A549 treated with AZD9567 at 1 μM for 4 hours (cell line): Measurements from ENCODE around the gene UBE2H. TPM values are rescaled to one million over a fixed set of nuclear protein-coding genes. Genes with fewer than 3 reads are reported as not detected.

Source experiments
- total RNA-seq: library from RNA; stranded (reverse); fragments of 200-300 nt; extraction: Qiagen RNA extraction; gene quantifications from 5 replicates; pipeline ENCODE4 v1.2.3, GENCODE V29; 2022; ENCODE audit not compliant: insufficient read depth

Gene UBE2H
- 42.1 to 58.5 TPM (median 50.1 TPM) in 5 replicates for total RNA-seq

GRCh38 chr7:129952653-129953560, at the start of gene UBE2H:
UBE2H (minus strand) TSS chr7:129952960; CDS start chr7:129952555, 405 bp downstream.

Other genes with a start within 250 kb of the UBE2H start
- 23.1 to 54.0 TPM (median 24.4 TPM) in 5 replicates for gene ZC3HC1, start 98.4 kb upstream of the UBE2H start, total RNA-seq
- 9.7 to 15.1 TPM (median 13.5 TPM) in 5 replicates for gene KLHDC10, start 117.6 kb upstream of the UBE2H start, total RNA-seq